ENCODE measurements around the gene SKI.

DNA sequence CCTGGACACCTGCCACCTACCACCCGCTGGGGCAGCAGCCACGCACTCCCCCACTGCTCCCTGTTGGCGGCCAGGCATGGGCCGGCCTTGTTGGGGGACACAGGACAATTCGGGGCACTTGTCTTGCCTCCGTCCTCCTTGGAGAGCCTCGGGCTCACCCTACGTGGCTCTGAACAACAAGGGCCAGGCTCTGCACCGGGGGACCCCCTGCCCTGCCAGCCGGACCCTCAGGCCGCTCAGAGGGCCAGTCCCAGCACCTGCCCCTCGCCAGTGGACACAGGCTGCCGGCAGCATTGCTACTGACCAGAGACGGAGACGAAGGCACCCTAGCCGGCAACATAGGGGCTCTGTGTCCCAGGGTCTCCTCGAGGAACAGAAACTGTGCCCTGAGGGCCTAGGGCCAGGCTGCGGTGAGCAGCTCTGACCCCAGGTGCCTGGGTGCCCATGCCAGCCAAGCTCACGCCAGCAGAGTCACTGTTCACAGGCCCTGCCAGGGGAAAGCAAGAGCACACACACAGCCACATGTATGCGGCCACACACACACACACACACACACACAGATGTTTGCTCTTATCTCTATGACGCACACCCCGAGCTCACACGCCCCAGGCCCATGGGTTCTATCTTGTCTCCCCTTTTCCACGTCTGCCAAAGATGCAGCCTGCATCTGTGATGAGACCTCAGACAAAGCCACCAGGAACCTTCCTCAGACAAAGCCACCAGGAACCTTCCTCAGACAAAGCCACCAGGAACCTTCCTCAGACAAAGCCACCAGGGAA lies 117.4 kb downstream of the SKI start:
- TF ChIP-seq TAF1 (IDR thresholded peaks at IDR 0.05; ENCODE audit: borderline replicate concordance, low read depth, low read length): no peak
- no peak for TF ChIP-seq POLR2A (IDR thresholded peaks at IDR 0.05; ENCODE audit: low read depth, low read length)

Measured in GM12892 (cell line).